Midbrain (tissue), 1 donor: ENCODE data around the gene PRKRA.
A peak's percentile ranks its signal among the peaks of the same experiment; 100 is the strongest.
"Not testable (repeated sequence)": the region's sequence is repeated elsewhere in the genome, so short reads cannot be mapped to it uniquely, and the experiment has no call there.

Source experiments
- DNase-seq: peaks from one replicate; lab custom pipeline; 2025; lab: John Stamatoyannopoulos, UW

The PRKRA gene

GRCh38 chr2:178413472-178414265 is 37.3 kb downstream of the PRKRA start:
- DNase-seq: peak; percentile 59

DNA sequence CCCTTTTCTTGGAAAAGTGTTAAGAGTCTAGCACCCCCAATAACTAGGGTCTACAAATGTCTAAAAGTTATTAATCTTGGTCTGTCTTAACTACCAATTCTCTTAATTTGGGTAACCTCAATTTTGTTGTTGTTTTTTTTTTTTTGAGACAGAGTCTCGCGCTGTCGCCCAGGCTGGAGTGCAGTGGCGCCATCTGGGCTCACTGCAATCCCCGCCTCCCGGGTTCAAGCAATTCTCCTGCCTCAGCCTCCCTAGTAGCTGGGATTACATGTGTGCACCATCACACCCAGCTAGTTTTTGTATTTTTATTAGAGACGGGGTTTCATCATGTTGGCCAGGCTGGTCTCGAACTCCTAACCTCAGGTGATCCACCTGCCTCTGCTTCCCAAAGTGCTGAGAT is 38.5 kb downstream of the PRKRA start:
- not testable (repeated sequence) for DNase-seq

DNA sequence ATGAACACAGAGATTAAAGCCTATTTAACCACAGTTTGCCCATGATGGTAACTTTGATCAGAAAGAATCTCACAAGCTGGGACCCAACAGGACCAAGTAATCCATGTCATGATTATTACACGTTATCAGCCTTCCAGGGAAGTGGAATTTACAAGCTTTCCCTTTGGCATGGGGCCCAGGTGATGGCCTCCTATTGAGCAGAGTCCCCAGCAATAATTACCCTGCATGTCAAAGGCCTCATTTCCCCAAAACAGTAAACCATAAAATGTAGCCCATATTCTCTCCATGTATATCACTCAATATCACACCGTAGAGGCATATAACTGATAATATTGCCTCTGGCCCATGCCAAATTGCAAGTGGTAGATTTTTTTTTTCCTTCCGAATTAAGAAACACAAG is 38.9 kb downstream of the PRKRA start:
- DNase-seq: no peak

- DNase-seq: no peak
These were observed 41.7 kb downstream of the PRKRA start for GRCh38 chr2:178409261-178409660.

DNA sequence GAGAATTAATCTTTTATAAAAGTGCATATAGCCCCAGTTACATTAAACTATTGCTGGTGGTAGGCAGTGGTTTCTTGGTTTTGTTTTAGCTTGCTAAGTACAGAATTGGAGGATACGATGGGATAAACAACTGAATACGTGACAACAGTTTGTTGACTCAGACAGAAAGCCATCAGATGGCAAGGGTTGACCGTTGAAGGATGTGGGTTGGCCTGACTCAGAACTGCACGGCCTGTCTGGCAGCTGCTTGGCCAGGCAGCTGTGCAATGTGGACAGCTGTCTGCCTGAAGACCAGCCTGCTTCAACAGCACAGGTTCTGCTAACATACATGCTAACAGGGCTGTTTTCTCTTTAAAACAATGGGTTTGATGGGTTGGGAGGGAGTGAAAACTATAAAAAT is 46.6 kb downstream of the PRKRA start:
- no peak for DNase-seq

DNA sequence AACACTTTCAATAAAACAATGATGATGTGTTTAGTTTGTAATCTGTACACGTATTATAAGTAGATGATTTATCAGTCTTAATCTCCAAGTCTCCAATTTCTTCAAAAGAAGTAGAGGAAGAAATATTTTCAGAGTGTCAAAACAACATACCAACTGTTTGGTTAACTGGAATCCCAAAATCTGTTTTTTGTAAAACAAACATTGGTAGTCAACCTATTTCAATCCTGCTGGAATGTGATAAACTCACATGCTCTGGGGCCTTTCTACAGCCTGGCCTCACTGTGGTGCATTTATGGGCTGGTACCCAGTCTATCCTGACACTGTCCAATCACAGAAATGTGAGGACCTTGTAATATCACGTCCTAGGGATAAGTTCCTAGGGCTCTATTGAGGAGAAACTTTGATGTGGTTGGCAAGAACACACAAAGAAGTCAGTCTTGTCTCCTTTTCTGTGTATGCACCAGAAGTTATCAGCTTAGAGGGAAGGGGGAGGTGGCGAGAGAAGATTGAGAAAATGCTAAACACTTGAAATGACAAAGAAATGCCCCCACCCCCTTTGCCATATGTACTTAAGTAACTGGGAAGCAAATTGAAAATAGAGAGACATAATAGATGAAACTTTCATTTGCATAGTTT is 47.2 kb downstream of the PRKRA start:
- DNase-seq: no peak

DNA sequence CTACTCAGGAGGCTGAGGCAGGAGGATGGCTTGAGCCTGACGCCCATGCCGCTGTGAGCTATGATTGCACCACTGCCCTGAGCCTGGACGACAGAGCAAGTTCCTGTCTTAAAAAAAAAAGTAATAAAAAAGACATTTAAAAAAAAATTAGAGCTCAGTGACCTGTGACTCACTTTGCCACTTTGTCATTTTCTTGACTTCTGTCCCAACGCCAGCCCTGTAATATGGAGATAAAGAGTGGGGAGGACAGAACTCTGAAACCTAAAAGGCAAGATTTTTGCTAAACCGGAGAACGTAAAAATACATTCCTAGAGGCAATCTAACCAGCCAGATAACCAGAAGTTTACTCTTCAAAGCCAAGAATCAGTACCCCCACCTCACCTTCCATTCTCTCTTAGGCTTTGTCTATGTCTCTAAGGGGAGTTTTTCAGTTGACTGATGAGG is 49.0 kb downstream of the PRKRA start:
- no peak for DNase-seq

DNA sequence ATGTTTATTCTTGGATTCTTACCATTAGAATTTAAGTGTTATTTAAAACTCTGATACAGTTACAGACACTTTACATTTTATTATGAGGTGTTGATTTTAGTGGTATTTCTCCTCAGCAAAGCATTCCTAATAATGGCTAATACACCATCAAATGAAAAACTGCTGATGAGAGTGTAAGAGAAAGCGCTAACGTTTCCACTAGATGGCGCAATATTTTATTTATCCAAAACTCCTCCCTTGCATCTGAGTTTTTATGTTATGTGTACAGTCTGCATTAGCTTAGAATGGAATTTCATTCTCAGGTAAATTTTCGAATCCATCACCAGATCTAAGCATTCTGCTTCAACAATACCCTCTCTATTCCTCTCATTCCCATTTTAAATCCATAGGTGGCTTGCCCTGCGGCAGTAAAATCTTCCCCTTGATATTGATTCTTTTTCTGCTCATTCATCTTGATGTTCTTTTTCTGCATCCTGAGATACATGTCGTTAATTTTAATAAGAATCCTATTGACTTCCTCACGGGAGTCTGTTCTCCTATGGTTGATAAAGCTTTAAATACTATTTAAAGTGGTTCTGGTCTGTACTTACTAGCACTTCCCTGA is 53.9 kb downstream of the PRKRA start:
- DNase-seq: peak; percentile 74

DNA sequence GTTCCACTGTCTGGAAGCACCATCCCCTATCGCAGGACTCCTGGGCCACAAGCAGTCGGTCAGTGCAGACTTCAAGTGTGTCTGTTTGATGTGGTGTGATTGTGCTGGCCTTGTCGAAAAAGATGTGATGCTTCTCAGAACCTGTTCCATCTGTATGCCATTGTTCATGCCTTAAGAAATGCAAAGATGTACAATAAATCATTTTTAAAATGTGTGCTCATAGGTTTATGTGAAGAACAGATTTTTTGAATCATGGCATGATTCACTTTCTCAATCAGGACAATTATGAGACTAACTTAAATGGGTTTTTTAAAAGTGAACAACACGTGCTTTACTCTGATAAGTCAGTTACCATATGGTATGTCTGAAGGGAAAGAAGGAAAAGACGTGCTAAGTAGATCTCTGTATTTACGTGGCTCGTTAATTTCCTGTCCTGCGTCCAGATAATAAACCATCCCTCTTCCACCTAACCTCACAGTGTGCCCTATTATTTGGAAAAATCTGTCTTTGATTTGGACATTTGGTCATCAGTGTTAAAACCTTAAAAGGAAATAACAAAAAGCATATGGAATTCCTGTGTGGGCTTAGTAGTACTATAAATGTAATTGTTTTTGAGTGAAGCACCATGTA is 54.9 kb downstream of the PRKRA start:
- DNase-seq: no peak

DNA sequence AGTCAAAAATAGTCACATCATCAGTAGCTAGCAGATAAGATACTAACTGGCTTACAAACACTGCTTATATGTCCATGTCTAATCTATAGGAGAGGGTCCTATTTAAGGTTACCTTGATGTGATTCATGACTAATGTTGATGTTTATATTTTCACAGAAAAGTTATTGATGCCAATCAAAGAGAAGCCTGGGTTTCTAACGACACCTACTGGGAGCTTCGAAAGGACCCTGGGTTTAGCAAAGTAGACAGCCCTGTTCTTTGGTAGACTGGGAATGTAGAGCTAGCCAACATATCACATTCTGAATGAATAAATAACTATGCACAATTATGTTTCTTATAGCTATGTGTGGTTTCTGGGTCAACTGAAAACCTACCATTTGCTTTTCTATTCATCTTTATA is 55.7 kb downstream of the PRKRA start:
- DNase-seq: no peak

GRCh38 chr2:178394859-178395258 is 56.1 kb downstream of the PRKRA start:
- DNase-seq: no peak

GRCh38 chr2:178392215-178392614 is 58.8 kb downstream of the PRKRA start:
- no peak for DNase-seq

DNA sequence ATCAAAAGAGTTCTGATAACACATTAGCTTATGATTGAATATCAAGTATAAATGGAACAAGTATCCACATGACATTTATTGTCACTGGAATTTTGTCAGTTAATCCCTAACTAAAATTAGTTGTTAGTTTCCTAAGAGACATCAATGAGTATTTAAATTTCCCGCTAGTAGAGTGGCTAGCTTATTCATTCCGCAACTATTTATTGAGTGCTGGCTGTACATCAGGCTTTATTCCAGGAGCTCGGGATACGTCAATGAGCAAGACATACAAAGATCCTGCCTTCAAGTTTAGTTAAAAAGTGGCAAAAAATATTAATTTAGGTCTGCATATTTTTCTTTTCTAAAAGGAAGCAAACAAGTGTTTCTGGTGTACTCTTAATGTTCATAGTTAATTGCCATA is 59.3 kb downstream of the PRKRA start:
- no peak for DNase-seq

DNA sequence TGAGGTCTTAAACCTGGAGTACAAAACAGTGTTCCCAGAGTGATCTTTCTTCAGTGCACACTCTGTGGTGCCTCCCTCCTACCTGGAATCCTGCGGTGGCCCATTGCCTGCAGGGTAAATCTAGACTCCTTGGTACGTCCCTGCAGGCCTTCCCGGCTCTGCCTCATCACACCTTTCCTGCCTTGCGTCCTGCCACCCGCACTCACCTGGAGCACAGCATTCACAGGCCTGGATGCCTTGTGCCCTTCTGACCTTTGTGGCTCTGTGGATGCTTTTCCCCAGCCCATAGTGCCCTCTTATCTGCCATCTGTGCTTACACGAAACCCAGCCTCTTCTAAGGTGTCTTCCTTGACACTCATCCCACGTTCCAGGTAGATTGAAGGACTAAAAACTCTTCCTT is 62.7 kb downstream of the PRKRA start:
- DNase-seq: no peak

- DNase-seq: no peak
These were observed 63.9 kb downstream of the PRKRA start for GRCh38 chr2:178386986-178387597.

GRCh38 chr2:178385595-178386148 is 65.3 kb downstream of the PRKRA start:
- no peak for DNase-seq

DNA sequence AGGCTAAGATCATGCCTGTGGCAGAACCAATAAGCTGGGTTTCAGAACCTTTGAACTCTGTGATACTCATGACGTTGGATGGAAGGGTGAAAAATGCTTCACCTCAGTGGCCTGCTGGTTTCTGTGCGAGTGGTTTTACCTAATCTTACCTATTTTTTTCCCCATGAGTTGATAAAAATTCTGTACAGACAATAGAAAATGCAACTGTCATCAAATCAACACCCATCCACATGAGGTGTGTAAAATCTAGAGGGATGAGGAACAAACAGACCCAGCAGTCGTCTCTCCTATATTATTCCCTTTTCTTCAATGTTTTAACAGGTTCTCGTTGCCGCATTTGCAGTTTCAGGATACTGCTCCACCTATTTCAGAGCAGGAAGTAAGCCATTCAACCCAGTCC is 67.3 kb downstream of the PRKRA start:
- no peak for DNase-seq
